NCI-H1105 treated with DMSO at 0.1 percent for 48 hours (cell line): Measurements from ENCODE around the gene SAMD1.

Source experiments
- DNase-seq: peaks from one replicate; lab custom pipeline; 2025; lab: John Stamatoyannopoulos, UW

The SAMD1 gene

DNA sequence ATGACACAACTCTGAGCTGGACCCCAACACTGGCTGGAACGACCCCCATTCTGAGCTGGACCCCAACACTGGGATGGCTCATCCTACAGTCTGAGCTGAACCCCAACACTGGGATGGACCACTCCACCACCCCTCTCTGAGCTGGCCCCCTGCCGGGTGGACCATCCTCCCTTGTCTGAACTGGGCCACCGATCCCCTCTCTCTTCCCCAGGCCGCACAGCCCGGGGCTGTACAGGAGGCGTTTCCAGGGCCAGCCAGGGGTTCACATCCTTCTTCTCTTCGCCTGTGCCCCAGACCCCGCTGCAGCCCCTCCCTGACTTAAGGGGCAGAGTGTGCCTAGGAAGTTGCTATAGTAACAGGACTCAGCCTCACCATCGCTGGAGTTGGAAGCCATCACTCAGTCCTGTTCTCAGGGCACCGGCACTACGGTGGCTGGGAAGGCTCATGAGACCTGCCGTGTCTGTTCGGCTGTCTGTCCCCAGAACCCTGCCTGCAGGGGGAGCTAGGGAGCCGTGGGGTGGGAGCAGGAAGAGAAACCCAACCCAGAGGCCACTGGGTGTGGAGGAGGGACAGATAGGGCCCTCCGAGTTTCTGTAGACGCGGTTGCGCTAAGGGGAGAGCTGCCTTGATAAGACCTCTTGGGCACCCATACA is 23.3 kb upstream of the SAMD1 start:
- no peak for DNase-seq

DNA sequence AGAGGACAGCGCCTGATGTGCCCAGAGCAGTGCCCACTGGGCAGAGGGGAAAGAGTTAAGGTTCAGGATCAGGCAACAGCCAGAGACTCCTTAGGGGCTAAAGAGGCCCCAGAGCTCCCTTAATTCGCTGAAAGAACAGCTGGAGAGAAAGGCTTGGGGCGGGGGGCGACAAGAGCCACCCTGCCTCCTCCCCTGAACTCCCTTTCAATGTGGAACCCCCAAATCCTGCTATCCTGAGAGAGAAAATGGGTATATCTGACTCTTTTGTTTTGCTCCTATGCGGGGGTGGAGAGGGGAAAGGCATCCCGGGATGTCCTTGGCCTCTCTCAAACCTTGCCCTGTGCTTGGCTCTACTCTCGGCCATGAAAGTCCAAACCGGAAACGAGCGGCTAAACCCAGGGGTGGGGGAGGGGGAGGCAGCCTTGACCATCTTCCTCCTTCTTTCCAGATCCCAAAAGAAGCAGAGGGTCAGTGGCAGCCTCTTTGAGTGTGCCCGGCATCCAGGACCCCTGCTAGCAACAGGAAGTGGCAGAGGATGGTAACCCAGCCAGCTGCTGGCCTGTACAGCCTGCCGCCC is 22.3 kb upstream of the SAMD1 start:
- no peak for DNase-seq

DNA sequence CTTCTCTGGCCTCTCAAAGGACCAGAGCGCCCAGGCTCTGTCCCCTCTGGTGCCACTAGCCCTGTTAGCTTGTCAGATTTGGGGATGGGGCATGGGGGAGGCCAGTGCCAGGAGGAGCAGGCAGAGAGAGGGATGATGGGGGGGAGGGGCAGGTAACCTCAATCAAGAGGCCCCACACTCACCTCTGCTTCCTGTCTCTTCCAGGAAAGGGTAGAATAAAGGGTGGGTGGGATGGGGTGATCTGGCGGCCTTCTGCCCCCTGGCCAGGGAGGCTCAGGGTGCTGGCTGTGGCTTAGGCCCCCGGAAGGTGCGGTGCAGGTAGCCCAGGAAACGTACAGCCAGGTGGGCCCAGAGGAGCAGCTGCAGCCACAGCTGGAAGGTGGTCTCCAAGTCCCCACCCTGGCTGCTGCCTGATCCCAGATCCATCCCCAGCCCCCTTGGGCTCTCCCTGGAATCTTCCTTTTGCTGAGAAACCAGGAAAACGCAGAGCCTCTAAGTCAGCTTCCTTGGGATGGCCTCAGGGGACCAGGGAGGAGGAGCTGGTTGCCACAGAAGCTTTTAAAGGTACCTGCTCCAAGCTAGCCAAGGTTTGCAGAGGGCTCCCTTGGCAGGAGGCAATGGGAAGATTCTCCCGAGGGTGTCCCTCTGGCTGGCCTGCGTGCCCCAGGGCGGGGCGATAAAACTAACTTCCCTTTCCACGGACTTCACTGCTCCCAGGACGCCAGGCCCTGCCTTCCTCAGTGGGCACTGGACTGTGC is 21.7 kb upstream of the SAMD1 start:
- DNase-seq: no peak

DNA sequence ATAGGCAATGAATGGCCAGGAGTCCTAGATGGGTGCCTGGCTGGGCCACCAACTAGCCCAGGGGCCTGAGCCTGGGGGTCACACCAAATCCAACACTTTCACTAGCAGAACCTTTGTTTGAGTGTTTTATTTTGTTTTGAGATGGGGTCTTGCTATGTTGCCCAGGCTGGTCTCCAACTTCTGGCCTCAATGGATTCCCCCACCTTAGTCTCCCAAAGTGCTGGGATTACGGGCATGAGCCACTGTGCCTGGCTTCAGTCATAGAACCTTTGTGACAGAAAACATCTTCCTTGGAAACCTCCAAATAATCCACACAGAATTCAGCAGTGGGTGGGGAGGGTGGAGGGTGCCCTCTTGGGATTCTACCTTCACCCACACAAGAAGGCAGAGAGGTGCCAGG is 20.9 kb upstream of the SAMD1 start:
- no peak for DNase-seq

DNA sequence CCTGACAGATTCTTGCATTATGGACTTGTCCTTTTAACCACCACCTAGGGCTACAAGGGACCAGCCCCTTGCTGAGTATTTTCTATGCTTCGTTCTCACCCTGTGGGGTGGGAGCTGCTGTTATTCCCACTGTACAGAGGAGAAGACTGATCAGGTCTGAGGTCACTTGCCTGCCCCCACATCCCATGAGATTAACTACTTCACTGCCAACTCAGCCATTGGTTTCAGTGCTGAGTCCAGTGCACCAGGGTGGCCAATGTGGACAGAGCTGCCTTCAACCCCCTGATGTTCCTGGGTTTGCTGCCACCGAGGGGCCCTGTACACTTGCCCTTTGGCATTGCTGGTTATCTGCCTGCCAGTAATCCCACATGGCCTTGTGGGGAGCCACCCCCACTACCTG is 20.1 kb upstream of the SAMD1 start:
- DNase-seq: no peak

DNA sequence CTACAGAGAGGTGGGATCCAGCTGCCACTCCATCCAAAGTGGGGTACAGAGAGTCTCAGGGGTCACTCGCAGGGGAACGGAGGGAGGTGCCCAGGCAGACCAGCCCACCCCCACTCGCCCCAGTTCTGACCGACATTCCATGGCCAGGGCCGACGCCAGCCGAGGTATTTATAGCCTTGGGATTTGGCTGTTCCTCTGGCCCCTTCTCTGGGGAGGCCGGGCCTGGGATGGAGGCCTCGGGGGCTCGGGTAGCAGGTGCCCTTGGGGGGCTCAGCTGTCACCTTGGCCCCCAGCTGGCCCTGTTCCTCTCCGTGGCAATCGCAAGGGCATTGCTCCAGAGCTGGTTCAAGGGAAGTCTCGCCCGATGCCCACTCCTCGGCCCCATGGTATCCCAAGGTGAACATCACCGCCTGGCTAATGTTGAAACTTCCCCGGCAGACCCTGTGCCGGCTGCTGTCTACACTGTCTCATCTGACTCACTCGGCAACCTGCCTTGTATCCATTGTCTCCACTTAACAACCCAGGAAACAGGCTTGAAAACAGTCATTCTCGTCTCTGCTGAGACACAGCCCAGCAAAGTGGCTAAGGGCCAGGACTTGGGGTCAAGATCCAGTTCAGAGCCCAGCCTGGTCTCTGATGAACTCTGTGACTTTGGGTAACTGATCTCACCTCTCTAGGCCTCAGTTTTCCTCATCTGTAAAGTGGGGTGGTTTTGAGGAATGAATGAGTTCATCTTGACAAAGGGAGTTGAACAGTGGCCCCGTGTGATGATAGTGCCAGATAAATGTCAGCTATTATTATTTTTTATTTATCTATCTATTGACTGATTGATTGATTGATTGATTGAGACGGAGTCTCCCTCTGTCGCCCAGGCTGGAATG is 17.3 kb upstream of the SAMD1 start:
- DNase-seq: no peak

DNA sequence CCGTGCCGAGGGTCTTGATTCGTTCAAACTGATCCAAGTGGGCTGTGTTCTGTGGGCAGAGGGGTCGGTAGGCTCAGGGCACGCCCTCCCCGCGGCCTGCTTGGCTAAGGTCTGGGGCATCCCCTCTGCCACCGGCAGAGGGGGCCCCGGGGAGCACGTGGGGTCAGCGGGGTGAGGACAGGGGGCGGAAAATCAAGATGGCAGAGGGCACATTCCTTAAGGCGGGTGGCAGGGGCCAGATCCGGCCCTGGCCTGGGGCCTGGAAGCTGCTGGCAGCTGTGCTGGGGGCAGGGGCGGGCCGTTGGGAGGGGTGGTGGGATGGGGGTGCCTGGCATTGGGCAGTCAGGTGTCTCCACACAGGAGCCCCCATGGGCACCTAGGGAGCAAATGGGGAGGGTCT is 16.3 kb upstream of the SAMD1 start:
- DNase-seq: no peak

DNA sequence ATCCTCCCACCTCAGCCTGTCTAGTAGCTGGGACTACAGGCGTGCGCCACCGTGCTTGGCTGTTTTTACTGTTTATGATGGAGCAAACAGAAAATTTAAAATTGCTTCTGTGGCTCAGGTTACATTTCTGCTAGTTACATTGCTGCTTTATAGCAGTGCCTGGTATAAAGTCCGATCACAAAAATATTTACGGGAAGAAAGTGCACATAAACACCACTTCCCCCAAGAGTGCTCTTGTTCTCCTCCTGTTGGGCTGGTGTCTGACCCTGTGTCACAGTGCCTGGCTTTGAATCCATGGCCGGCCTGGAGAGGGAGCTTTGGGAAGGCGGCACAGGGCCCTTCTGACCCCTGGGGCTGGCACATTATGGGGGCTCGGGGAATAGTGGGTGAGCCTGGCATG is 15.1 kb upstream of the SAMD1 start:
- DNase-seq: no peak

DNA sequence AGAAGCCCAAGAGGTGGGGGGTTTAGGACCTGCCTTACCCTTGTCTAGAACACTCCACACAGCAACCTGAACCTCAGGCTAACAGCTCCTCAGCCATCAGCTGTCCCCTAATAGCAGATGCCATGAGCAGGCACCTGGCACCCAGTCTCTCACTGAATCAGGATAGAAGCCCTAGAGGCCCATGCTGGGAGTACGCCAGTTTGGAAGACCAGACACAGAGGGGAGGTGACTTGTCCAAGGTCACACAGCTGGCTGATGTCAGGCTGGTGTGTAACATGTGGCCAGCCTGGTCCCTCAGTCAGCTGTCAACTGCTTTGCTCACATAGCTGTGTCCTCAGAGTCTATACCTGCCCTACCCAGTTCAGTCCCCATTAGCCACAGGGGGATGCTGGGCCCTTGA is 12.8 kb upstream of the SAMD1 start:
- no peak for DNase-seq

DNA sequence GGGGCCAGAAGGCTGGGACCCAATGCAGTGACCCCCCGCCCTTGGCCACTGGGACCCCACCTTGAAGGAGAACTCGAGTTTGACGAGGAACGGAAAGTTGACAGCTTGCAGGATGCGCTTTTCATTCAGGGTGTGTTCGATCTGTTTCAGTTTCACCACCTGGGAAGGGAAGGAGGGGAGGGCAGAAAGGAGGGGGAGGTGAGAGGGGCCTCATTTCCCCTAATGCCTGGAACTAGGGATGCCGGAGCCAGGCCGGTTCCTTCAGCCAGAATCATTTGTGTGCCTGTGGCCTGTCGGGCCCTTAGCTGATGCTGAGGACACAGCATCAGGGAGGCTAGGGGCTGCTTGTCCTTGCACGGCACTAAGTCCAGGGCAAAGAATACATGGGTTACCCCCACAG is 12.2 kb upstream of the SAMD1 start:
- no peak for DNase-seq

DNA sequence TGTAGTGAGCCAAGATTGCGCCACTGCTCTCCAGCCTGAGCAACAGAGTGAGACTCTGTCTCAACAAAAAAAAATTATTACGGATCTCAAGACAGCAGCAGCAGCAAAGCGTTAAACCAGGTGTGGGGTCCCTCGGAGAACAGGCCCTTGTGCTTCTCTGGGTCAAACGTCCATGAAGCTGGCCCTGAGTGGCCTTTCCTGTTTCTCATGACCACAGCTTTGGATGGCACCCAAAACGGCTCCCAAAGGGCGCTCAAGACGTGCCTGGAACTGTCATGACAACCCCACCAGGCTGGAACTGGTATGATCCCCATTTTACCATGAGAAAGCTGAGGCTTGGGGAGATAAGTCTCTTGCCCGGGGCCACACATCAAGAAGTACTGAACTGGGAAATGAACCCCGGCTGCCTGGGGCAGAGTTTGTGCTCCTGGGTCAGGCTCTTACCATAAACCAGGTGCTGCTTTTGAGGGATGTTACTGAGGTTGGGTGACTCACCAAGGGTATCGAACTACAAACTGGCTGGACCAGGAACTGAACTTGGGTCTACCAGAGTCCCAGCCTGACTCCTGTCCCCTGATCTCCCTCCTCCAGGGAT is 11.6 kb upstream of the SAMD1 start:
- no peak for DNase-seq

DNA sequence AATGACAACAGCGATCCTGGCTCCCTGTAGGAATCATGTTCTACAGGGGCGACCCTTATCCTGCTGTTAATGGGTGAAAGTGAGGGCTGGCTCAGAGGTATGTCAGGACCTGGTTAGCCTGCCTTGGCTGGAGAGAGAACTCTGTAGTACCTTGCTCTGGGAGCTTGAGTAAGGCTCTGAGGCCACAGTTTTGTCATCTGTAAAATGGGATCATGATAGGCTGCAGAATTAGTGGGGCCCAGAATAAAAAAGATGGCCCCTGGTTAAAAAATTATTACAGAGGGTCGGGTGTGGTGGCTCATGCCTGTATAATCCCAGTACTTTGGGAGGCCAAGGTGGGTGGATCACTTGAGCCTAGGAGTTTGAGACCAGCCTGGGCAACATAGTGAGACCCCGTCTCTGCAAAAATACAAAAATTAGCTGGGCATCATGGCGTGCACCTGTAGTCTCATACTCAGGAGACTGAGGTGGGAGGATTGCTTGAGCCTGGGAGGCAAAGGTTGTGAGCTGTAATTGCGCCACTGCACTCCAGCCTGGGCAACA is 10.5 kb upstream of the SAMD1 start:
- DNase-seq: no peak

DNA sequence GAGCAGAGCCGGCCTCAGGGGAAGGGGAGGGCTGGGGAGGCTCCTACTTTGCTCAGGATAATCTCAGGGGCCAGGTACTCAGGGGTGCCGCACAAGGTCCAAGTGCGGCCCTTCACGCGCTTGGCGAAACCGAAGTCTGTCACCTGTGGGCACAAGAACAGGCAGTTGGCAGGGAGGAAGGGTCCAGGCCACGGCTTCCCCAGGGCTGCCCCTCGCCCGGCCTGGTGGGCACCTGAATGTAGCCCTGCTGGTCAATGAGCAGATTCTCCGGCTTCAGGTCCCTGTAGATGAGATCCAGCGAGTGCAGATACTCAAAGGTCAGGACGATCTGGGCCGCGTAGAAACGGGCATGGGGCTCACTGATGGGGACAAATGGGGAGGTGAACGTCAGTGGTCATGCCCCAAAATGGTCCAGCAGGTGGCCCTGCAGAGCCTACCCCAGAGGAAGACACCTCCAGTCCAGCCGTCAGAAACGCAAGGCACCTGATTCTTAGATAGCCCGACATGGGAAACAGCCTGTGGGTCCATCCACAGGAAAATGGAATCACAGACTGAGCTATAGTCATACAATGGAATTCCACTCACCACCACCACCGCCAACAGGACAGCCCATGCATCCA is 7.1 kb upstream of the SAMD1 start:
- DNase-seq: no peak

DNA sequence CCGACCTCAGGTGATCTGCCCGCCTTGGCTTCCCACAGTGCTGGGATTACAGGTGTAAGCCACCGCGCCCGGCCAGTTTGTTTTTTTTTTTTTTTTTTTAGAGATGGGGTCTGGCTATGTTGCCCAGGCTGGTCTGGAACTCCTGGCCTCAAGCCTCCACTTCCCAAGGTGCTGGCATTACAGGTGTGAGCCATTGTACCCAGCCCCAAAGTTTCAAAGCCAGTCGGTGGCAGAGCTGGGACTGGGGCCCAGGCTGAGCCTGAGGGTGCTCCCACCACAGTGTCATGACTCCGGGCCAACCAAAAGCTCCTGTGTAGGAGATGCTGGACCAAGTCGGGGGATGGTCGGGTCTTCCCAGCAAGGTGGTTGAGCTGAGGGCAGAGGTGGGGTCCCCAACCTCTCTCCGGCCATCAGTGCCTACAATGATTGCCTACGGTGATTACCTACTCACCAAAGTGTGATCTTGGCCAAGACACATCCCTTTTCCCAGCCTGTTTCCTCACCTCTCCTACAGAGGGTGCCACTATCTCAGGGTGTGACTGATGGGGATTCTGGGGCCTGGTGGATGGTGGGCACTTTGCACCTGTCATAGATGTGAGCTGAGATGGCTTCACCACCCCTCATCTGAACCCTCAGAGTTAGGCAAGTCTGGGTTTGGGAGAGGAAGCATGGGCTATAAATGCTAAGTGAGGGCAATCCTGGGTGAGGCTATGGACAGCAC is 5.9 kb upstream of the SAMD1 start:
- no peak for DNase-seq

DNA sequence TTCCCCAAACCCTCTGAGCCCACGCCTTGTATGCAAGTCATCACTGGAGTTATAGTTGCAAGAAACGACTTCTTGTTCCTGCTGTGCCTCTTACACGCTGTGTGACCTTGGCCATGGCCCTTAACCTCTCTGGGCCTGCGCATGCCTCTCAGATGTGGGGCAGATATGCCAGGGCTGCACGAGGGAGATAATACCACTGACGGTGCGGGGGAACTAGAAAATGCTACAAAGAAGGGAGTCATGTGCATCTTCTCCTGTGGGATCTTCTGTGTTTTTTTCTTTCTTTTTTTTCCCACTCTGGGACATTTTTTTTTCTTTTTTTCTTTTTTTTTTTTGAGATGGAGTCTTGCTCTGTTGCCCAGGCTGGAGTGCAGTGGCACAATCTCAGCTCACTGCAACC is 4.3 kb upstream of the SAMD1 start:
- no peak for DNase-seq

DNA sequence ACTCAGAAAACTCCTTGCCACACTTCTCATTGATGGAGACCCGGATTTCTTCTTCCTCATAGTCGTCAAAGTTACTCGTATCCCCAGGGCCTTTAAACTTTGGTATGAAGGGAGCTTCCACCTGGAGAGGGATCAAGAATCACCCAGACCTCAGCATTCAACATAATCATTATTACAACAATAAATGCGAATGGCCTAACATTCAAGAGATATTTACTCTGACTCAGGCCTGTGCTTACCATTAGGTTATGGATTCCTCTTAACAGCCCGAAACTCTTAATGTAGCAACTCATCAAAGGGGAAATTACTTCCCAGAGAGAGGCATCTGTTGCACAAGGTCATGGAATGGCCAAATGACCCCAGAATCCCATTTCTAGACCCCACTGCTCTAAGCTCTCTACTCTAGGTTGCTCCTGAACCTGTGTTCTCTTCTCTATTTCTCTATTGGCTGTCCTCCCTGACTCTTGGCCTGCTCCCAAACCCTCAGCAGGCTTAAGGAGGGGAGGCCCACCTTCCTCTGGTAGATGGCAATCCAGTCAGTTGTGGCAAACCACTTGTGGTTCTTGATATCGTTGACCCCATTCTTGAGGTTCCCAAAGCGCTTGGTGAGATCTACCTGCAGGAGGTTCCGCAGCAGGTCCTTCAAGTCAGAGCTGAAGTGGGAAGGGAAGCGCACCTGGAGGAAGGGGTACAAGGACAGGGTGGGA is 2.7 kb upstream of the SAMD1 start:
- DNase-seq: no peak

DNA sequence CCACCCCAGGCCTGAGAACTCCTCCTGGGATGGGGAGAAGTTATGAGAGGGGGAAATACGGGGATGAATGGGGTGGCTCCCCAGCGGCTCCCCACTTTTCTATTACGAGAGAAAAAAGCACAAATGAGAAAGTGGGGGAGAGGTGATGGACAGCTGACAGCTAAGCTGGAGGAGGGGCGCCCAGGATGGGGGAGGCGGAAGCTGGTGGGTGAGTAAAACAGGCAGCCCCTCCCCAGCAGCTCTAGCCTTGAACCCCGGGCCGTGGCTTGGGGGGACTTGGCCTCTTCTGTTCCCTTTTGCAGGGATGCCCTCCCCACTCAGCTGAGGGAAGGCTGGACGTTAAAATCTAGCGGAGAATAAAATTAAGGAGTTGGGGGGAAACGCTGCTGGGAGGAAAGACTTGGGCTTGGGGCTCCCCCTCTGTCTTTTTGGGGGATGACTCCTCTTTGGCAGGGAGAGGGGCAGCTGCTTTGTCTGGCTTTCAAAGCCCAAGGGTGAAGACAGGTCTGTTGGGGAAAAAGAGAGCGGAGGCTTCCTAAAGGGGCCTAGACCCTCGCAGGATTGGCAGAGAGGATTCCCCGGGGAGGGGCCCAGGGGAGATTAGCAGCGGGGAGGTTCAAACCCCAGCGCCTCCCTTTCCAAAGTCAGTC is 1.4 kb upstream of the SAMD1 start:
- DNase-seq: peak; percentile 23

DNA sequence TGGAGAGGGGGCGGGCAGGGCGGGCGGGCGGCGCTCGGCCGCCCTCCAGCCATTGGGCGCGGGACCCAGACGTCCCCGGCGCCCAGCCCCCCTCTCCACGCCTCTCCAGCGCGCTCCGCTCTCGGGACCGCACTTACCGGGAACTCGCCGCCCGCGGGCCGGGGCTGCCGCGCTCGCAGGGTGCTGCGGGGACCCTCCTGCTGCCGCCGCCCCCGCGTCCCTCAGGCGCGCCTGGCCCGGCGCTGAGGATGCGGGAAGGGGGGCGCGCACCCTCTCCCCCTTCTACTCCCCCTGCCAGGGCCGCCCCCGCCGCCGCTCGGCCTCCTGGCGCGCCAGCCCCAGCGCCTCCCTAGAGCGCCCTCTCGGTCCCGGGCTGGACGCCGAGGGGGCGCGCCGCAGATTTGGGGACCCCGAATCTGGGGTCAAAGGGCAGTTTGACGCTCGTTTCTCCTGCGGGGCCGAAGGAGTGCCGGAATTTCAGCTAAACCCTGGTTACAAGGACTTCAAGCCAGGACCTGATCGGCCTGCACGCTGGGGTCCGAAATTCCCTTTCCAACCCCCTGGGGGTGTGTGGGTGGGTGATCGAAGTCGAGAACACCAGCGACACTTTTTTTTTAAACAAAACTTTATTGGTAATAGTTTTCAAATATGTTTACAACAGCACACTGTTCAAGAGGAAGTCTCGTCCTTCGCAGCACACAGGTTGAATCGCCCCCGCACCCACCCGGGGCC is 696 bp upstream of the SAMD1 start:
- peak; percentile 72 for DNase-seq
